GM12878 (cell line): ENCODE data around the gene CACNA1B. TPM values are rescaled to one million over a fixed set of nuclear protein-coding genes. Genes with fewer than 3 reads are reported as not detected.

Experiments used
- ATAC-seq: fragments of 200-7000 bp; cut with Tn5 transposase; 3 replicates; pipeline ENCODE4 v1.9.1; 2020; ENCODE audit warnings: mild to moderate bottlenecking, moderate library complexity
- BruUV-seq: library from RNA; stranded (reverse); fragments of 400-500 nt; replicated peaks from 2 replicates; lab custom pipeline; 2021; lab: Mats Ljungman, UMichigan
- CTCF ChIA-PET: fragments of 300-600 bp; sonication (Branson Sonifier 250); formaldehyde crosslinking; extraction: SDS; loops from one replicate; lab custom pipeline; 2021; ENCODE audit warnings: inconsistent platforms; lab: Yijun Ruan, JAX
- POLR2A ChIA-PET: fragments of 350-600 bp; formaldehyde crosslinking; extraction: SDS; loops from one replicate; lab custom pipeline; 2021; ENCODE audit warnings: inconsistent platforms; lab: Charles Lee
- RAD21 ChIA-PET: fragments of 300-600 bp; sonication (Branson Sonifier 250); formaldehyde crosslinking; loops from one replicate; lab custom pipeline; 2023; ENCODE audit warnings: antibody characterized with exemption; ENCODE audit not compliant: unreplicated experiment; lab: Charles Lee
- SMC1A ChIA-PET: fragments of 300-600 bp; sonication (Branson Sonifier 250); formaldehyde crosslinking; loops from one replicate; lab custom pipeline; 2023; ENCODE audit not compliant: unreplicated experiment, uncharacterized antibody; lab: Charles Lee
- DNase-seq: peaks from one replicate; pipeline ENCODE4 v3.0.0-alpha.2; 2011; ENCODE audit warnings: low read depth, low spot score
- FAIRE-seq: peaks from 3 replicates; lab custom pipeline; 2011; peaks lifted over from hg19 to GRCh38; lab: Jason Lieb, UNC
- H2AFZ ChIP-seq: 2 replicates; pipeline ENCODE4 v1.6.0; 2011; ENCODE audit warnings: low read depth, low read length, control low read depth; ENCODE audit not compliant: control insufficient read depth
- H3K27ac ChIP-seq: 2 replicates; pipeline ENCODE4 v1.5.1; 2011; ENCODE audit warnings: control low read depth; ENCODE audit not compliant: control insufficient read depth, insufficient read depth
- H3K27me3 ChIP-seq, 2 experiments: replicated peaks in 1 of 2; 2 replicates each; pipeline versions ENCODE4 v1.6.0 to v1.6.1; 2011; ENCODE audit warnings: low read length in 1 of 2; ENCODE audit not compliant: control insufficient read depth in 2 of 2, insufficient read depth in 2 of 2
- H3K36me3 ChIP-seq, 2 experiments: 2 replicates each; pipeline ENCODE4 v1.5.1; 2011; ENCODE audit warnings: low read length in 1 of 2; ENCODE audit not compliant: control insufficient read depth in 2 of 2, insufficient read depth in 2 of 2
- H3K4me1 ChIP-seq: 2 replicates; pipeline ENCODE4 v1.6.1; 2011; ENCODE audit warnings: mild to moderate bottlenecking, low read length, moderate library complexity, mixed read lengths; ENCODE audit not compliant: control insufficient read depth, insufficient read depth
- H3K4me2 ChIP-seq: 2 replicates; pipeline ENCODE4 v1.6.0; 2011; ENCODE audit warnings: control low read depth; ENCODE audit not compliant: control insufficient read depth, insufficient read depth
- H3K4me3 ChIP-seq: fragments of 200-600 bp; sonication (generic); 2 replicates; pipeline ENCODE4 v1.5.1; 2016
- H3K79me2 ChIP-seq: 2 replicates; pipeline ENCODE4 v1.6.0; 2011; ENCODE audit warnings: low read length; ENCODE audit not compliant: control insufficient read depth, insufficient read depth
- H3K9ac ChIP-seq: 2 replicates; pipeline ENCODE4 v1.8.0; 2011; ENCODE audit warnings: low read length, control low read depth, mixed read lengths; ENCODE audit not compliant: control insufficient read depth, insufficient read depth
- H3K9me3 ChIP-seq: replicated peaks from 3 replicates; pipeline ENCODE4 v1.5.1; 2011; ENCODE audit warnings: mild to moderate bottlenecking, low read length; ENCODE audit not compliant: control insufficient read depth, insufficient read depth
- H4K20me1 ChIP-seq: 2 replicates; pipeline ENCODE4 v1.6.0; 2011; ENCODE audit not compliant: control insufficient read depth, insufficient read depth
- EED ChIP-seq: sonication (generic); IDR thresholded peaks from 2 replicates; pipeline ENCODE4 v1.6.1; 2016; ENCODE audit warnings: antibody characterized with exemption, low read depth
- ELK1 ChIP-seq: IDR thresholded peaks from 2 replicates; pipeline ENCODE4 v1.6.1; 2012; ENCODE audit warnings: low read depth, low read length, improper control_type of control experiment
- FOXK2 ChIP-seq: fragments of 450-650 bp; IDR thresholded peaks from 2 replicates; pipeline ENCODE4 v1.6.1; 2017; ENCODE audit warnings: mild to moderate bottlenecking, moderate library complexity
- NR2C1 ChIP-seq: fragments of 450-650 bp; IDR thresholded peaks from 2 replicates; pipeline ENCODE4 v1.6.1; 2017; ENCODE audit warnings: antibody characterized with exemption, mild to moderate bottlenecking, moderate library complexity
- ZBED1 ChIP-seq: IDR thresholded peaks from 2 replicates; pipeline ENCODE4 v1.6.1; 2016; ENCODE audit warnings: borderline replicate concordance
- WGBS: methylation state at CpG from one replicate; pipeline ENCODE4 v1.1.6; 2016; ENCODE audit warnings: low lambda C conversion rate; ENCODE audit not compliant: insufficient replicate concordance, insufficient coverage; ENCODE audit errors: missing lambda C conversion rate; 5-methylcytosine and 5-hydroxymethylcytosine counted together
- in situ Hi-C: fragments of 300-500 bp; cut with MboI; formaldehyde crosslinking; loops from 9 replicates; pipeline ENCODE4 v1.14.3; 2018; ENCODE audit warnings: mixed read lengths
- intact Hi-C: fragments of 100-400 bp; cut with micrococcal nuclease; formaldehyde crosslinking; loops from one replicate; pipeline ENCODE4 v1.14.2; 2022; ENCODE audit not compliant: unreplicated experiment
- polyA plus RNA-seq, 11 experiments: library from polyadenylated mRNA; depleted of rRNA in 4 of 11; unstranded in 6 of 11; stranded (reverse) in 5 of 11; fragments of >200 nt; fragmentation: Nextera tagmentation in 4 of 11; fragmentation: Illumina TruSeq in 1 of 11; extraction: Ambion mirVana in 4 of 11; extraction: Trizol in 1 of 11; gene quantifications; 1 replicate in 1 of 11; 2 replicates in 10 of 11; pipeline versions ENCODE4 v1.2.1 to v1.2.3, GENCODE V29; 2011 to 2016; ENCODE audit warnings: inconsistent platforms in 2 of 11, missing spikeins in 2 of 11, low read depth in 1 of 11
- total RNA-seq, 4 experiments: library from RNA; depleted of rRNA in 3 of 4; stranded (reverse); fragments of >200 nt in 3 of 4; fragmentation: Illumina TruSeq in 1 of 4; extraction: Trizol in 1 of 4; gene quantifications; 2 replicates each; pipeline versions ENCODE4 v1.2.1 to v1.2.3, GENCODE V29; 2013 to 2021
- TF ChIP-seq, protein P1 (sequence below): IDR thresholded peaks from 2 replicates; pipeline ENCODE4 v1.6.1; 2011; ENCODE audit warnings: low read depth, mild to moderate bottlenecking, low read length, moderate library complexity, borderline replicate concordance; ENCODE audit errors: extremely low read depth
- TF ChIP-seq, protein P2 (sequence below): fragments of 450-650 bp; formaldehyde crosslinking; IDR thresholded peaks from 2 replicates; pipeline ENCODE4 v1.5.0; 2022; ENCODE audit warnings: mild to moderate bottlenecking, missing genetic modification characterization

CACNA1B gene
- total and polyA plus RNA-seq, 10 of the 15 experiments (the other 5 are each of a cell fraction or from before 2014, with no cell fraction given), result 0.01 to 0.03 (median 0.01) TPM; not detected in 7

GRCh38 chr9:137970098-137970497, 92.5 kb downstream of the CACNA1B start (continued):
- no peak for TF ChIP-seq NR2C1
- TF ChIP-seq ZBED1, result no peak
- no peak for TF ChIP-seq EED
- no peak for TF ChIP-seq FOXK2
- TF ChIP-seq, protein P1, sequence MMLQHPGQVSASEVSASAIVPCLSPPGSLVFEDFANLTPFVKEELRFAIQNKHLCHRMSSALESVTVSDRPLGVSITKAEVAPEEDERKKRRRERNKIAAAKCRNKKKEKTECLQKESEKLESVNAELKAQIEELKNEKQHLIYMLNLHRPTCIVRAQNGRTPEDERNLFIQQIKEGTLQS, result no peak
- TF ChIP-seq, all 136 proteins: peak for 0

DNA sequence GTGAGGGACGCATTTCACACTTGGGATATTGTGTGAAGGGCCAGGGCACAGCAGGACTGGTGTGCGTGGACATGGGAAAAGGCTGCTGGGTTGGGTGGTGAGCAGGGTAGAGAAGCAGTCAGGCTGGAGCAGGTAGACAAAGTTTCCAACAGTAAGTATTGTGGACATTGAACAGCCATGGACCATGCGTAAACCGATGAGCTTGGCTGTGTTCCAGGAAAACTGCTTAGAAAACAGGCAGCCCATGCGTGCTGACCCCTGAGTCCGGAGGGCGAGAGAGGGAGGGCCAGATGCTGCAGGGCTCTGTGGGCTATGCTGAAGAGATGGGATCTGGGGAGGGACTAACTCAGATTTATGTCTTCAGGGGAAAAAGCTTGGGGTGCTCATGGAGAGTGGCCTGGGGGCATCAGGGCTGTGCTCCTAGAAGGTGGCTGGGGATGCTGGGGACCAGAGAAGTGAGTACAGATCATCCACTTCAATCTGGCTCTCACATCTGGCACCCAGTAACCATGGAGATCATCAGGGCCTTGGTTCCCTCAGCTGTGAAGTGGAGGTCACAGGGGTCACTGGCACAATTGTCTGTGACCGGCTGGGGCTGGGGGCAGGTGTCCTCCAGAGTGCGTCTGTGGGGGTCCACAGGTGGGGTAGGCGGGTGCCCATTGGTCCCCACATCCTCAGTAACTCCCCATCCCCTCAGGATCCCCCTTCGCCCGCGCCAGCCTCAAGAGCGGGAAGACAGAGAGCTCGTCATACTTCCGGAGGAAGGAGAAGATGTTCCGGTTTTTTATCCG, 93.3 kb downstream of the CACNA1B start:
- Histone ChIP-seq H3K27me3 (no peaks in the 10 kb centered on the region), H3K9ac (no peak overlapping the region), H2AFZ (no peak overlapping the region), H3K4me2 (no peak overlapping the region), H3K4me3 (no peak overlapping the region), H3K4me1 (no peaks in the 10 kb centered on the region), H3K36me3 (no peaks in the 10 kb centered on the region), H3K27ac (no peak overlapping the region), H4K20me1 (no peaks in the 10 kb centered on the region), H3K9me3 (no peaks in the 10 kb centered on the region), H3K79me2 (no peaks in the 10 kb centered on the region)
- ChIA-PET SMC1A (no interaction called here), CTCF (no interaction called here), POLR2A (no interaction called here), RAD21 (no interaction called here)
- WGBS, result 45% methylated on average over 18 of the region's 18 CpGs
- no peak for TF ChIP-seq ELK1
- TF ChIP-seq, protein P2, sequence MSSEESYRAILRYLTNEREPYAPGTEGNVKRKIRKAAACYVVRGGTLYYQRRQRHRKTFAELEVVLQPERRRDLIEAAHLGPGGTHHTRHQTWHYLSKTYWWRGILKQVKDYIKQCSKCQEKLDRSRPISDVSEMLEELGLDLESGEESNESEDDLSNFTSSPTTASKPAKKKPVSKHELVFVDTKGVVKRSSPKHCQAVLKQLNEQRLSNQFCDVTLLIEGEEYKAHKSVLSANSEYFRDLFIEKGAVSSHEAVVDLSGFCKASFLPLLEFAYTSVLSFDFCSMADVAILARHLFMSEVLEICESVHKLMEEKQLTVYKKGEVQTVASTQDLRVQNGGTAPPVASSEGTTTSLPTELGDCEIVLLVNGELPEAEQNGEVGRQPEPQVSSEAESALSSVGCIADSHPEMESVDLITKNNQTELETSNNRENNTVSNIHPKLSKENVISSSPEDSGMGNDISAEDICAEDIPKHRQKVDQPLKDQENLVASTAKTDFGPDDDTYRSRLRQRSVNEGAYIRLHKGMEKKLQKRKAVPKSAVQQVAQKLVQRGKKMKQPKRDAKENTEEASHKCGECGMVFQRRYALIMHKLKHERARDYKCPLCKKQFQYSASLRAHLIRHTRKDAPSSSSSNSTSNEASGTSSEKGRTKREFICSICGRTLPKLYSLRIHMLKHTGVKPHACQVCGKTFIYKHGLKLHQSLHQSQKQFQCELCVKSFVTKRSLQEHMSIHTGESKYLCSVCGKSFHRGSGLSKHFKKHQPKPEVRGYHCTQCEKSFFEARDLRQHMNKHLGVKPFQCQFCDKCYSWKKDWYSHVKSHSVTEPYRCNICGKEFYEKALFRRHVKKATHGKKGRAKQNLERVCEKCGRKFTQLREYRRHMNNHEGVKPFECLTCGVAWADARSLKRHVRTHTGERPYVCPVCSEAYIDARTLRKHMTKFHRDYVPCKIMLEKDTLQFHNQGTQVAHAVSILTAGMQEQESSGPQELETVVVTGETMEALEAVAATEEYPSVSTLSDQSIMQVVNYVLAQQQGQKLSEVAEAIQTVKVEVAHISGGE (CRISPR knock-in tag), result no peak
- ATAC-seq (no peak), FAIRE-seq (no peak), DNase-seq (no peak)
- in situ Hi-C loops, result no loop called here
- no TSS peak for BruUV-seq
- intact Hi-C loops, result loop anchor here (10.0 kb wide), 1 partner anchor 56 kb away; no protein-coding TSS in a partner anchor
